Sigmoid colon (tissue), 4 donors: ENCODE measurements around the gene HRH1.

Experiments
- EP300 ChIP-seq, 4 donors: sonication (generic); formaldehyde crosslinking; IDR thresholded peaks; one replicate each; pipeline ENCODE4 v1.6.1; 2017; ENCODE audit warnings: antibody characterized with exemption in 4 of 4
- POLR2A ChIP-seq, 2 donors: fragments of 450-650 bp; IDR thresholded peaks; one replicate each; pipeline ENCODE4 v1.6.1; 2016; ENCODE audit warnings: antibody characterized with exemption in 2 of 2, mild to moderate bottlenecking in 2 of 2, moderate library complexity in 2 of 2
- POLR2AphosphoS5 ChIP-seq, 4 donors: sonication (generic); formaldehyde crosslinking; IDR thresholded peaks; one replicate each; pipeline ENCODE4 v1.6.1; 2017; ENCODE audit warnings: antibody characterized with exemption in 4 of 4
- TF ChIP-seq, protein P1 (sequence below), 4 experiments: fragments of 450-650 bp in 3 of 4; fragments of 200-600 bp in 1 of 4; IDR thresholded peaks; one replicate each; pipeline ENCODE4 v1.5.1; 2016 to 2019; ENCODE audit warnings: antibody characterized with exemption in 4 of 4, mild to moderate bottlenecking in 3 of 4, moderate library complexity in 2 of 4

DNA sequence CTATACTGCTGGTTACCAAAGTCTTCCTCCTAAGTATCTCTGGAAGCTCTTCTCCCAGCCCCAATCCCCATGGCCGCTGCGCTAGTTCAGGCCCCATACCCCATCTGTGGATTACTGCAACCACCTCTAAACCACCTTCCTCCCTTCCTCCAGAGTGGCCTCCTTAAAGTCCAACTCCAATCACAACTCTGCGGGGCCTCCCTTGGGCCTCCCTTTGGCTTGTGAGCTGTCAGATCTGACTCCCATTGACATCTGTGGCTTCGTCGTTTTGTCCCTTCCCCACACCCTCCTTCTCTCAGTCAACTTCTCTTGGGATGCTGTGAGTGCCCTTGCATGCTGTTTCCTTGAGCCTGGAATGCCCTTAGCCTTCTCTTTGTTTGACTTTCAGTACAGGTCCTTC is 9.3 kb upstream of the HRH1 start:
- TF ChIP-seq, protein P1, sequence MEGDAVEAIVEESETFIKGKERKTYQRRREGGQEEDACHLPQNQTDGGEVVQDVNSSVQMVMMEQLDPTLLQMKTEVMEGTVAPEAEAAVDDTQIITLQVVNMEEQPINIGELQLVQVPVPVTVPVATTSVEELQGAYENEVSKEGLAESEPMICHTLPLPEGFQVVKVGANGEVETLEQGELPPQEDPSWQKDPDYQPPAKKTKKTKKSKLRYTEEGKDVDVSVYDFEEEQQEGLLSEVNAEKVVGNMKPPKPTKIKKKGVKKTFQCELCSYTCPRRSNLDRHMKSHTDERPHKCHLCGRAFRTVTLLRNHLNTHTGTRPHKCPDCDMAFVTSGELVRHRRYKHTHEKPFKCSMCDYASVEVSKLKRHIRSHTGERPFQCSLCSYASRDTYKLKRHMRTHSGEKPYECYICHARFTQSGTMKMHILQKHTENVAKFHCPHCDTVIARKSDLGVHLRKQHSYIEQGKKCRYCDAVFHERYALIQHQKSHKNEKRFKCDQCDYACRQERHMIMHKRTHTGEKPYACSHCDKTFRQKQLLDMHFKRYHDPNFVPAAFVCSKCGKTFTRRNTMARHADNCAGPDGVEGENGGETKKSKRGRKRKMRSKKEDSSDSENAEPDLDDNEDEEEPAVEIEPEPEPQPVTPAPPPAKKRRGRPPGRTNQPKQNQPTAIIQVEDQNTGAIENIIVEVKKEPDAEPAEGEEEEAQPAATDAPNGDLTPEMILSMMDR (IDR thresholded peaks at IDR 0.05), result no peak
- TF ChIP-seq POLR2A (IDR thresholded peaks at IDR 0.05) (no peak), POLR2AphosphoS5 (IDR thresholded peaks at IDR 0.05) (no peak), EP300 (IDR thresholded peaks at IDR 0.05) (no peak)
